Stomach (tissue), 4 donors: ENCODE measurements around the gene RNF208.

ENCODE experiments used
- CTCF ChIP-seq, 7 experiments: fragments of 450-650 bp in 4 of 7; fragments of 200-600 bp in 3 of 7; sonication (generic) in 3 of 7; IDR thresholded peaks; one replicate each; pipeline ENCODE4 v1.5.1; 2016 to 2019; ENCODE audit warnings: antibody characterized with exemption in 7 of 7, control low read depth in 2 of 7, mild to moderate bottlenecking in 1 of 7
- POLR2A ChIP-seq, 4 donors: fragments of 450-650 bp; IDR thresholded peaks; one replicate each; pipeline ENCODE4 v1.6.1; 2016; ENCODE audit warnings: antibody characterized with exemption in 4 of 4, control low read depth in 2 of 4, mild to moderate bottlenecking in 1 of 4, moderate library complexity in 1 of 4

DNA sequence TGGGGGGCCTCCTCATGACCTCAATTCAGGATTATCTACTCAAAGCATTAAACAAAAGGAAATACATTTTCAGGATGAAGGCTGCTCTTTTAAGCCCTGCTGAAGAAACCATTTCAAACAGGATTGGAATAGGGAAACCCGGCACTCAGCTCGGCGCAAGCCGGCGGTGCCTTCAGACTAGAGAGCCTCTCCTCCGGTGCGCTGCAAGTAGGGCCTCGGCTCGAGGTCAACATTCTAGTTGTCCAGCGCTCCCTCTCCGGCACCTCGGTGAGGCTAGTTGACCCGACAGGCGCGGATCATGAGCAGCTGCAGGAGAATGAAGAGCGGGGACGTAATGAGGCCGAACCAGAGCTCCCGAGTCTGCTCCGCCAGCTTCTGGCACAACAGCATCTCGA, 17.3 kb downstream of the RNF208 start:
- TF ChIP-seq CTCF (IDR thresholded peaks at IDR 0.05) (no peak), POLR2A (IDR thresholded peaks at IDR 0.05) (no peak)
